HepG2 (cell line): ENCODE results near the gene PRDM10. TPM values are rescaled to one million over a fixed set of nuclear protein-coding genes. Genes with fewer than 3 reads are reported as not detected.
A peak's percentile ranks its signal among the peaks of the same experiment; 100 is the strongest.

ENCODE experiments used
- BCL6 ChIP-seq: IDR thresholded peaks from 2 replicates; pipeline ENCODE4 v1.6.1; 2016; ENCODE audit warnings: missing genetic modification reagents, missing compliant biosample characterization
- EEA1 ChIP-seq: sonication (generic); formaldehyde crosslinking; IDR thresholded peaks from 2 replicates; pipeline ENCODE4 v1.5.1; 2020; ENCODE audit warnings: mild to moderate bottlenecking, missing genetic modification reagents, borderline replicate concordance
- HIC2 ChIP-seq: sonication (generic); formaldehyde crosslinking; IDR thresholded peaks from 2 replicates; pipeline ENCODE4 v1.9.0; 2022; ENCODE audit warnings: low read depth, missing genetic modification reagents
- HOMEZ ChIP-seq: IDR thresholded peaks from 2 replicates; pipeline ENCODE4 v1.6.1; 2016; ENCODE audit warnings: low read depth
- KLF13 ChIP-seq: sonication (generic); formaldehyde crosslinking; IDR thresholded peaks from 2 replicates; pipeline ENCODE4 v1.4.0; 2020; ENCODE audit warnings: mild to moderate bottlenecking, missing genetic modification reagents
- MTF1 ChIP-seq: sonication (generic); formaldehyde crosslinking; IDR thresholded peaks from 2 replicates; pipeline ENCODE4 v1.5.0; 2020; ENCODE audit warnings: missing genetic modification reagents
- RELA ChIP-seq: sonication (generic); formaldehyde crosslinking; IDR thresholded peaks from 2 replicates; pipeline ENCODE4 v1.4.0; 2020; ENCODE audit warnings: missing genetic modification reagents
- TAF15 ChIP-seq: fragments of 200-400 bp; formaldehyde crosslinking; IDR thresholded peaks from one replicate; pipeline ENCODE4 v1.6.1; 2018; ENCODE audit warnings: mild to moderate bottlenecking, low read depth, low read length; ENCODE audit not compliant: poor library complexity, severe bottlenecking
- ZBTB7B ChIP-seq: sonication (generic); formaldehyde crosslinking; IDR thresholded peaks from 2 replicates; pipeline ENCODE4 v1.4.0; 2020; ENCODE audit warnings: missing genetic modification reagents
- ZC3H4 ChIP-seq: sonication (generic); formaldehyde crosslinking; IDR thresholded peaks from 2 replicates; pipeline ENCODE4 v1.4.0; 2020; ENCODE audit warnings: missing genetic modification reagents, borderline replicate concordance
- ZFP82 ChIP-seq: sonication (generic); formaldehyde crosslinking; IDR thresholded peaks from 2 replicates; pipeline ENCODE4 v1.5.1; 2020; ENCODE audit warnings: mild to moderate bottlenecking, missing genetic modification reagents, borderline replicate concordance
- ZNF251 ChIP-seq: sonication (generic); formaldehyde crosslinking; IDR thresholded peaks from 2 replicates; pipeline ENCODE4 v1.9.0; 2021; ENCODE audit warnings: mild to moderate bottlenecking, missing genetic modification reagents
- ZNF501 ChIP-seq: sonication (generic); formaldehyde crosslinking; IDR thresholded peaks from 2 replicates; pipeline ENCODE4 v1.5.1; 2020; ENCODE audit warnings: mild to moderate bottlenecking, moderate library complexity, missing genetic modification reagents
- ZNF720 ChIP-seq: sonication (generic); formaldehyde crosslinking; IDR thresholded peaks from 2 replicates; pipeline ENCODE4 v1.4.0; 2020; ENCODE audit warnings: missing genetic modification reagents
- ZNF839 ChIP-seq: sonication (generic); formaldehyde crosslinking; IDR thresholded peaks from 2 replicates; pipeline ENCODE4 v1.4.0; 2020; ENCODE audit warnings: missing genetic modification reagents, mild to moderate bottlenecking, borderline replicate concordance
- ZSCAN21 ChIP-seq: sonication (generic); formaldehyde crosslinking; IDR thresholded peaks from 2 replicates; pipeline ENCODE4 v1.8.0; 2022; ENCODE audit warnings: mild to moderate bottlenecking, missing genetic modification reagents, moderate library complexity, borderline replicate concordance
- polyA plus RNA-seq, 8 experiments: library from polyadenylated mRNA; depleted of rRNA in 3 of 8; stranded (reverse) in 7 of 8; unstranded in 1 of 8; fragments of >200 nt; fragmentation: Illumina TruSeq in 4 of 8; extraction: Trizol in 4 of 8; gene quantifications; 2 replicates each; pipeline versions ENCODE4 v1.2.1 to v1.2.3, GENCODE V29; 2011 to 2016; ENCODE audit warnings: low read depth in 4 of 8, missing spikeins in 1 of 8, mixed read lengths in 1 of 8; ENCODE audit not compliant: insufficient read depth in 1 of 8
- total RNA-seq, 5 experiments: library from RNA; depleted of rRNA; stranded (reverse); fragments of >200 nt; fragmentation: Illumina TruSeq; extraction: Trizol; gene quantifications; 2 replicates each; pipeline ENCODE4 v1.2.3, GENCODE V29; 2016; ENCODE audit warnings: low read depth in 1 of 5
- TF ChIP-seq, protein P1 (sequence below): sonication (generic); formaldehyde crosslinking; IDR thresholded peaks from 2 replicates; pipeline ENCODE4 v1.5.0; 2020; ENCODE audit warnings: mild to moderate bottlenecking, missing genetic modification reagents
- TF ChIP-seq, protein P2 (sequence below): sonication (generic); formaldehyde crosslinking; IDR thresholded peaks from 2 replicates; pipeline ENCODE4 v1.5.0; 2020; ENCODE audit warnings: mild to moderate bottlenecking, missing genetic modification reagents
- TF ChIP-seq, protein P3 (sequence below): fragments of 450-650 bp; IDR thresholded peaks from 2 replicates; pipeline ENCODE4 v1.6.1; 2016
- TF ChIP-seq, protein P4 (sequence below): sonication (generic); formaldehyde crosslinking; IDR thresholded peaks from 2 replicates; pipeline ENCODE4 v1.9.0; 2021; ENCODE audit warnings: missing genetic modification reagents, mild to moderate bottlenecking, borderline replicate concordance

PRDM10 gene
- total and polyA plus RNA-seq, 2 of the 13 experiments (the other 11 are each of a cell fraction or from before 2014, with no cell fraction given), result 5.7 to 5.8 TPM

- TF ChIP-seq, protein P1, sequence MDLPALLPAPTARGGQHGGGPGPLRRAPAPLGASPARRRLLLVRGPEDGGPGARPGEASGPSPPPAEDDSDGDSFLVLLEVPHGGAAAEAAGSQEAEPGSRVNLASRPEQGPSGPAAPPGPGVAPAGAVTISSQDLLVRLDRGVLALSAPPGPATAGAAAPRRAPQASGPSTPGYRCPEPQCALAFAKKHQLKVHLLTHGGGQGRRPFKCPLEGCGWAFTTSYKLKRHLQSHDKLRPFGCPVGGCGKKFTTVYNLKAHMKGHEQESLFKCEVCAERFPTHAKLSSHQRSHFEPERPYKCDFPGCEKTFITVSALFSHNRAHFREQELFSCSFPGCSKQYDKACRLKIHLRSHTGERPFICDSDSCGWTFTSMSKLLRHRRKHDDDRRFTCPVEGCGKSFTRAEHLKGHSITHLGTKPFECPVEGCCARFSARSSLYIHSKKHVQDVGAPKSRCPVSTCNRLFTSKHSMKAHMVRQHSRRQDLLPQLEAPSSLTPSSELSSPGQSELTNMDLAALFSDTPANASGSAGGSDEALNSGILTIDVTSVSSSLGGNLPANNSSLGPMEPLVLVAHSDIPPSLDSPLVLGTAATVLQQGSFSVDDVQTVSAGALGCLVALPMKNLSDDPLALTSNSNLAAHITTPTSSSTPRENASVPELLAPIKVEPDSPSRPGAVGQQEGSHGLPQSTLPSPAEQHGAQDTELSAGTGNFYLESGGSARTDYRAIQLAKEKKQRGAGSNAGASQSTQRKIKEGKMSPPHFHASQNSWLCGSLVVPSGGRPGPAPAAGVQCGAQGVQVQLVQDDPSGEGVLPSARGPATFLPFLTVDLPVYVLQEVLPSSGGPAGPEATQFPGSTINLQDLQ (CRISPR knock-in tag), result no peak
- no peak for TF ChIP-seq ZNF720 (CRISPR knock-in tag)
- TF ChIP-seq ZBTB7B (CRISPR knock-in tag), result no peak
- TF ChIP-seq, protein P2, sequence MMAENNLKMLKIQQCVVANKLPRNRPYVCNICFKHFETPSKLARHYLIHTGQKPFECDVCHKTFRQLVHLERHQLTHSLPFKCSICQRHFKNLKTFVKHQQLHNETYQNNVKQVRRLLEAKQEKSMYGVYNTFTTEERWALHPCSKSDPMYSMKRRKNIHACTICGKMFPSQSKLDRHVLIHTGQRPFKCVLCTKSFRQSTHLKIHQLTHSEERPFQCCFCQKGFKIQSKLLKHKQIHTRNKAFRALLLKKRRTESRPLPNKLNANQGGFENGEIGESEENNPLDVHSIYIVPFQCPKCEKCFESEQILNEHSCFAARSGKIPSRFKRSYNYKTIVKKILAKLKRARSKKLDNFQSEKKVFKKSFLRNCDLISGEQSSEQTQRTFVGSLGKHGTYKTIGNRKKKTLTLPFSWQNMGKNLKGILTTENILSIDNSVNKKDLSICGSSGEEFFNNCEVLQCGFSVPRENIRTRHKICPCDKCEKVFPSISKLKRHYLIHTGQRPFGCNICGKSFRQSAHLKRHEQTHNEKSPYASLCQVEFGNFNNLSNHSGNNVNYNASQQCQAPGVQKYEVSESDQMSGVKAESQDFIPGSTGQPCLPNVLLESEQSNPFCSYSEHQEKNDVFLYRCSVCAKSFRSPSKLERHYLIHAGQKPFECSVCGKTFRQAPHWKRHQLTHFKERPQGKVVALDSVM (CRISPR knock-in tag), result no peak
- no peak for TF ChIP-seq HIC2 (CRISPR knock-in tag)
- TF ChIP-seq KLF13 (CRISPR knock-in tag), result no peak
- no peak for TF ChIP-seq ZC3H4 (CRISPR knock-in tag)
- no peak for TF ChIP-seq RELA (CRISPR knock-in tag)
- TF ChIP-seq BCL6, result peak; percentile 96
- TF ChIP-seq ZNF501 (CRISPR knock-in tag), result no peak
- no peak for TF ChIP-seq ZNF839 (CRISPR knock-in tag)
- TF ChIP-seq, protein P3, sequence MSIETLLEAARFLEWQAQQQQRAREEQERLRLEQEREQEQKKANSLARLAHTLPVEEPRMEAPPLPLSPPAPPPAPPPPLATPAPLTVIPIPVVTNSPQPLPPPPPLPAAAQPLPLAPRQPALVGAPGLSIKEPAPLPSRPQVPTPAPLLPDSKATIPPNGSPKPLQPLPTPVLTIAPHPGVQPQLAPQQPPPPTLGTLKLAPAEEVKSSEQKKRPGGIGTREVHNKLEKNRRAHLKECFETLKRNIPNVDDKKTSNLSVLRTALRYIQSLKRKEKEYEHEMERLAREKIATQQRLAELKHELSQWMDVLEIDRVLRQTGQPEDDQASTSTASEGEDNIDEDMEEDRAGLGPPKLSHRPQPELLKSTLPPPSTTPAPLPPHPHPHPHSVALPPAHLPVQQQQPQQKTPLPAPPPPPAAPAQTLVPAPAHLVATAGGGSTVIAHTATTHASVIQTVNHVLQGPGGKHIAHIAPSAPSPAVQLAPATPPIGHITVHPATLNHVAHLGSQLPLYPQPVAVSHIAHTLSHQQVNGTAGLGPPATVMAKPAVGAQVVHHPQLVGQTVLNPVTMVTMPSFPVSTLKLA, result peak; percentile 41
- no peak for TF ChIP-seq MTF1
- no peak for TF ChIP-seq EEA1 (CRISPR knock-in tag)
- TF ChIP-seq, protein P4, sequence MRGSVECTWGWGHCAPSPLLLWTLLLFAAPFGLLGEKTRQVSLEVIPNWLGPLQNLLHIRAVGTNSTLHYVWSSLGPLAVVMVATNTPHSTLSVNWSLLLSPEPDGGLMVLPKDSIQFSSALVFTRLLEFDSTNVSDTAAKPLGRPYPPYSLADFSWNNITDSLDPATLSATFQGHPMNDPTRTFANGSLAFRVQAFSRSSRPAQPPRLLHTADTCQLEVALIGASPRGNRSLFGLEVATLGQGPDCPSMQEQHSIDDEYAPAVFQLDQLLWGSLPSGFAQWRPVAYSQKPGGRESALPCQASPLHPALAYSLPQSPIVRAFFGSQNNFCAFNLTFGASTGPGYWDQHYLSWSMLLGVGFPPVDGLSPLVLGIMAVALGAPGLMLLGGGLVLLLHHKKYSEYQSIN (CRISPR knock-in tag), result no peak
- TF ChIP-seq TAF15, result no peak
- 0 out of 2 replicates have a peak, but pooled peaks have one; percentile 40 for TF ChIP-seq HOMEZ (CRISPR knock-in tag)
- TF ChIP-seq ZSCAN21, result no peak
- TF ChIP-seq ZFP82 (CRISPR knock-in tag), result no peak
- TF ChIP-seq ZNF251, result no peak
These were observed 39.5 kb upstream of the PRDM10 start (continued) for GRCh38 chr11:130042093-130042591.
